Keratinocyte (primary cell): Measurements from ENCODE around the gene PDE10A. TPM values are rescaled to one million over a fixed set of nuclear protein-coding genes. Genes with fewer than 3 reads are reported as not detected.

Source experiments
- DNase-seq: peaks from one replicate; pipeline ENCODE4 v3.0.0-alpha.2; 2011; ENCODE audit warnings: low read depth, missing footprints, low spot score
- FAIRE-seq: peaks from 2 replicates; lab custom pipeline; 2011; peaks lifted over from hg19 to GRCh38; lab: Jason Lieb, UNC
- H2AFZ ChIP-seq: 2 replicates; pipeline ENCODE4 v1.6.0; 2012; ENCODE audit warnings: low read length, control low read depth, inconsistent platforms; ENCODE audit not compliant: control insufficient read depth
- H3K27ac ChIP-seq: 2 replicates; pipeline ENCODE4 v1.5.1; 2011; ENCODE audit warnings: low read length; ENCODE audit not compliant: control insufficient read depth, insufficient read depth
- H3K27me3 ChIP-seq: 3 replicates; pipeline ENCODE4 v1.6.0; 2011; ENCODE audit warnings: low read length; ENCODE audit not compliant: control insufficient read depth, insufficient read depth; ENCODE audit errors: extremely low read depth
- H3K36me3 ChIP-seq, 2 experiments: 2 replicates in 1 of 2; 3 replicates in 1 of 2; pipeline ENCODE4 v1.5.1; 2011; ENCODE audit warnings: low read length in 2 of 2, mild to moderate bottlenecking in 1 of 2; ENCODE audit not compliant: control insufficient read depth in 2 of 2, insufficient read depth in 2 of 2; ENCODE audit errors: extremely low read depth in 1 of 2
- H3K4me1 ChIP-seq: 3 replicates; pipeline ENCODE4 v1.5.1; 2011; ENCODE audit warnings: low read length; ENCODE audit not compliant: control insufficient read depth, insufficient read depth; ENCODE audit errors: extremely low read depth
- H3K4me2 ChIP-seq: 3 replicates; pipeline ENCODE4 v1.6.0; 2011; ENCODE audit warnings: low read depth, low read length; ENCODE audit not compliant: control insufficient read depth, insufficient read depth; ENCODE audit errors: extremely low read depth
- H3K4me3 ChIP-seq, 3 experiments: fragments of 200-600 bp in 1 of 3; sonication (generic) in 1 of 3; 2 replicates in 2 of 3; 3 replicates in 1 of 3; pipeline ENCODE4 v1.5.1; 2011 to 2016; ENCODE audit warnings: low read length in 3 of 3, mild to moderate bottlenecking in 3 of 3, control low read depth in 2 of 3, inconsistent platforms in 1 of 3, low read depth in 1 of 3, mixed read lengths in 1 of 3, mixed run types in 1 of 3, moderate library complexity in 1 of 3; ENCODE audit not compliant: control insufficient read depth in 2 of 3, insufficient read depth in 2 of 3; ENCODE audit errors: extremely low read depth in 1 of 3
- H3K79me2 ChIP-seq: 2 replicates; pipeline ENCODE4 v1.6.0; 2012; ENCODE audit warnings: low read length; ENCODE audit not compliant: control insufficient read depth, insufficient read depth
- H3K9ac ChIP-seq: 3 replicates; pipeline ENCODE4 v1.6.0; 2011; ENCODE audit warnings: low read length; ENCODE audit not compliant: control insufficient read depth, insufficient read depth; ENCODE audit errors: extremely low read depth
- H3K9me1 ChIP-seq: 3 replicates; pipeline ENCODE4 v1.6.0; 2011; ENCODE audit warnings: low read length; ENCODE audit not compliant: control insufficient read depth, insufficient read depth; ENCODE audit errors: extremely low read depth
- H3K9me3 ChIP-seq: 2 replicates; pipeline ENCODE4 v1.5.1; 2012; ENCODE audit warnings: low read depth, low read length; ENCODE audit not compliant: control insufficient read depth
- H4K20me1 ChIP-seq: 3 replicates; pipeline ENCODE4 v1.6.0; 2011; ENCODE audit warnings: low read length; ENCODE audit not compliant: control insufficient read depth, insufficient read depth; ENCODE audit errors: extremely low read depth
- EZH2 ChIP-seq: IDR thresholded peaks from one replicate; pipeline ENCODE4 v1.6.1; 2012; ENCODE audit warnings: inconsistent platforms, mild to moderate bottlenecking, low read length, moderate library complexity
- dilution Hi-C: fragments of 300-500 bp; cut with MboI; formaldehyde crosslinking; loops from one replicate; pipeline ENCODE4 v1.7.0; 2020; ENCODE audit warnings: low sequenced_read_pairs; ENCODE audit not compliant: extremely low pct_ligation_motif_present
- polyA plus RNA-seq, 5 experiments: library from polyadenylated mRNA; depleted of rRNA in 3 of 5; stranded (reverse) in 3 of 5; stranded (forward) in 1 of 5; unstranded in 1 of 5; fragments of >200 nt; gene quantifications; 1 replicate in 1 of 5; 2 replicates in 3 of 5; 3 replicates in 1 of 5; pipeline versions ENCODE4 v1.2.1 to v1.2.3, GENCODE V29; 2011 to 2012; ENCODE audit warnings: missing spikeins in 2 of 5, low read depth in 1 of 5, low replicate concordance in 1 of 5
- TF ChIP-seq, protein P1 (sequence below), 3 experiments: IDR thresholded peaks in 1 of 3; conservative IDR thresholded peaks in 1 of 3; optimal IDR thresholded peaks in 1 of 3; 2 replicates in 2 of 3; 3 replicates in 1 of 3; pipeline versions ENCODE3 to v1.5.1; 2011; ENCODE audit warnings: low read length in 3 of 3, mild to moderate bottlenecking in 3 of 3, moderate library complexity in 2 of 3, control low read depth in 1 of 3, inconsistent platforms in 1 of 3; ENCODE audit not compliant: insufficient read depth in 2 of 3; ENCODE audit errors: extremely low read depth in 1 of 3

Gene PDE10A
- polyA plus RNA-seq, 1 donor (not counting 4 experiments of a cell fraction or from before 2014, with no cell fraction given), result not detected

DNA sequence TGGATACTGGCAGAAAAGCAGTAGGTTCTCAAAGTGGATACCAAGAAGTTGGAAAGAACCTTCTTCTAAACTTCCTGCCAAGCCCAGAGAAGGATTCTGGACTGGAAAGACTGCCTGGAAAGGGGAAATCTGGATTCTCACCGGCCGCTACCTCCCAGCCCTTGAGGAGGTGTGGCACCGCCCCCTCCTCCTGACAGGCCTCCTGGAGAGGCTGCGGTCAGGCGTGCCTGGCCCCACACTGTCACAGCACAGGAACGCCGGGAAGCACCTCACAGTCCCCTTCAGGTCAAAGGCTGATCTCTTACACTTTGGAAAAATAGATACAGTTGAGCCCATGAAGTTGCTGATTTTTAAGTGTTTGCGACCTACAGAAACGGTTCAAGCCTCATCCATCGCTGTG, 16.3 kb upstream of the PDE10A start:
- H2AFZ ChIP-seq, result no peak overlapping the region
- no peak overlapping the region for H3K4me3 ChIP-seq
- dilution Hi-C loops, result no loop called here
- H3K27me3 ChIP-seq, result no peaks in the 10 kb centered on the region
- no peak overlapping the region for H3K27ac ChIP-seq
- no peaks in the 10 kb centered on the region for H3K79me2 ChIP-seq
- H4K20me1 ChIP-seq, result no peaks in the 10 kb centered on the region
- TF ChIP-seq EZH2, result no peak
- TF ChIP-seq, protein P1, sequence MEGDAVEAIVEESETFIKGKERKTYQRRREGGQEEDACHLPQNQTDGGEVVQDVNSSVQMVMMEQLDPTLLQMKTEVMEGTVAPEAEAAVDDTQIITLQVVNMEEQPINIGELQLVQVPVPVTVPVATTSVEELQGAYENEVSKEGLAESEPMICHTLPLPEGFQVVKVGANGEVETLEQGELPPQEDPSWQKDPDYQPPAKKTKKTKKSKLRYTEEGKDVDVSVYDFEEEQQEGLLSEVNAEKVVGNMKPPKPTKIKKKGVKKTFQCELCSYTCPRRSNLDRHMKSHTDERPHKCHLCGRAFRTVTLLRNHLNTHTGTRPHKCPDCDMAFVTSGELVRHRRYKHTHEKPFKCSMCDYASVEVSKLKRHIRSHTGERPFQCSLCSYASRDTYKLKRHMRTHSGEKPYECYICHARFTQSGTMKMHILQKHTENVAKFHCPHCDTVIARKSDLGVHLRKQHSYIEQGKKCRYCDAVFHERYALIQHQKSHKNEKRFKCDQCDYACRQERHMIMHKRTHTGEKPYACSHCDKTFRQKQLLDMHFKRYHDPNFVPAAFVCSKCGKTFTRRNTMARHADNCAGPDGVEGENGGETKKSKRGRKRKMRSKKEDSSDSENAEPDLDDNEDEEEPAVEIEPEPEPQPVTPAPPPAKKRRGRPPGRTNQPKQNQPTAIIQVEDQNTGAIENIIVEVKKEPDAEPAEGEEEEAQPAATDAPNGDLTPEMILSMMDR (optimal IDR thresholded peaks at IDR 0.05 in 1 of 3, IDR thresholded peaks at IDR 0.05 in 1 of 3, conservative IDR thresholded peaks at IDR 0.05 in 1 of 3; ENCODE audit: extremely low read depth in 1 of 3, insufficient read depth in 2 of 3, low read length in 3 of 3), result no peak
- no peaks in the 10 kb centered on the region for H3K4me1 ChIP-seq
- no peaks in the 10 kb centered on the region for H3K9me3 ChIP-seq
- H3K9ac ChIP-seq, result no peak overlapping the region
- H3K36me3 ChIP-seq, result no peaks in the 10 kb centered on the region
- DNase-seq, result no peak
- H3K9me1 ChIP-seq, result no peaks in the 10 kb centered on the region
- no peak overlapping the region for H3K4me2 ChIP-seq
- no peak for FAIRE-seq

DNA sequence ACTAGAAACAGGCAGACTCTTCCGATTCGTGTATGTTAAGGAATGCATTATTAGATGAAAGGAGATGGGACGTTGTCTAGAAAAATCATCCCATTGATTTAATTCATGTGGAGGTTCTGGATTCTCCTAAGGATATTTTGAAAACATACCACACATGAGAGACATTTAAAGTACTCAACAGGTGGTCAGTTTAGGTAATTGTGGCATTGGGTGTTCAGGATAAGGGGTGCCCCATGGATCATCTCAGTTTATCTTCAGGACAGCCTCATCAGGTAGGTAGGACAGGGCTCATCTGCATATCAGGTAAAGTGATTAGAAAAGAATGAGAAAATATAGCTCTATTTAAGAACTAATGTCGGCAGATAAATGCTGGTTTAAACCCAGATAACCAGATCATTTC, 15.9 kb upstream of the PDE10A start:
- dilution Hi-C loops, result no loop called here
- no peak overlapping the region for H3K27ac ChIP-seq
- no peaks in the 10 kb centered on the region for H3K79me2 ChIP-seq
- H3K4me2 ChIP-seq, result no peak overlapping the region
- H3K9me1 ChIP-seq, result no peaks in the 10 kb centered on the region
- H3K36me3 ChIP-seq, result no peaks in the 10 kb centered on the region
- no peaks in the 10 kb centered on the region for H3K9me3 ChIP-seq
- no peak for TF ChIP-seq EZH2
- TF ChIP-seq, protein P1 (optimal IDR thresholded peaks at IDR 0.05 in 1 of 3, IDR thresholded peaks at IDR 0.05 in 1 of 3, conservative IDR thresholded peaks at IDR 0.05 in 1 of 3; ENCODE audit: extremely low read depth in 1 of 3, insufficient read depth in 2 of 3, low read length in 3 of 3), result no peak
- H4K20me1 ChIP-seq, result no peaks in the 10 kb centered on the region
- H3K27me3 ChIP-seq, result no peaks in the 10 kb centered on the region
- DNase-seq, result no peak
- H3K4me3 ChIP-seq, result no peak overlapping the region
- FAIRE-seq, result no peak
- no peaks in the 10 kb centered on the region for H3K4me1 ChIP-seq
- no peak overlapping the region for H2AFZ ChIP-seq
- no peak overlapping the region for H3K9ac ChIP-seq
